Neural cell (in vitro differentiated cells): ENCODE measurements around the gene GOLGA5. TPM values are rescaled to one million over a fixed set of nuclear protein-coding genes. Genes with fewer than 3 reads are reported as not detected.

Experiments
- polyA plus RNA-seq: library from polyadenylated mRNA; depleted of rRNA; stranded (reverse); fragments of >200 nt; gene quantifications from 2 replicates; pipeline ENCODE4 v1.2.3, GENCODE V29; 2014

GOLGA5 gene
- polyA plus RNA-seq, 1 donor from 2014 or later: 35.7 TPM

Other genes with a start within 250 kb of the GOLGA5 start
- gene LGMN, start 45.7 kb upstream of the GOLGA5 start, polyA plus RNA-seq: 48.0 and 64.0 TPM in 2 replicates
- gene CHGA, start 128.8 kb downstream of the GOLGA5 start, polyA plus RNA-seq: 131 and 147 TPM in 2 replicates